Heart left ventricle (tissue), 16 donors: ENCODE measurements around the gene TTC3. TPM values are rescaled to one million over a fixed set of nuclear protein-coding genes. Genes with fewer than 3 reads are reported as not detected.
"Not testable (repeated sequence)": the region's sequence is repeated elsewhere in the genome, so short reads cannot be mapped to it uniquely, and the experiment has no call there.

ENCODE experiments used
- ATAC-seq, 4 donors: fragments of 200-7000 bp; cut with Tn5 transposase; one replicate each; pipeline ENCODE4 v1.9.1; 2020 to 2022; ENCODE audit warnings: moderate library complexity in 4 of 4, mild to moderate bottlenecking in 3 of 4, moderate number of reproducible peaks in 1 of 4
- DNase-seq, 5 donors: peaks; one replicate each; pipeline ENCODE4 v3.0.0-alpha.2; 2020
- H3K27ac ChIP-seq, 12 donors: fragments of 200-600 bp; sonication (generic) in 4 of 12; one replicate each; pipeline versions ENCODE4 v1.5.0 to v1.8.0; 2016 to 2022; ENCODE audit warnings: mild to moderate bottlenecking in 2 of 12
- H3K27me3 ChIP-seq, 9 donors: fragments of 200-600 bp; sonication (generic) in 2 of 9; one replicate each; pipeline versions ENCODE4 v1.5.1 to v1.8.0; 2016 to 2022; ENCODE audit warnings: mild to moderate bottlenecking in 3 of 9
- H3K36me3 ChIP-seq, 9 donors: fragments of 200-600 bp; sonication (generic) in 2 of 9; one replicate each; pipeline versions ENCODE4 v1.5.0 to v1.8.0; 2018 to 2022; ENCODE audit warnings: mild to moderate bottlenecking in 2 of 9
- H3K4me1 ChIP-seq, 12 donors: fragments of 200-600 bp; sonication (generic) in 4 of 12; one replicate each; pipeline versions ENCODE4 v1.5.0 to v1.8.0; 2016 to 2022; ENCODE audit warnings: mild to moderate bottlenecking in 3 of 12
- H3K4me3 ChIP-seq, 12 donors: fragments of 200-600 bp; sonication (generic) in 4 of 12; one replicate each; pipeline versions ENCODE4 v1.5.0 to v1.8.0; 2017 to 2022; ENCODE audit warnings: mild to moderate bottlenecking in 9 of 12, moderate library complexity in 4 of 12
- H3K9me3 ChIP-seq, 12 donors: fragments of 200-600 bp; sonication (generic) in 4 of 12; one replicate each; pipeline versions ENCODE4 v1.5.0 to v1.8.0; 2016 to 2022; ENCODE audit warnings: mild to moderate bottlenecking in 1 of 12
- POLR2A ChIP-seq, 2 donors: fragments of 450-650 bp; IDR thresholded peaks; one replicate each; pipeline ENCODE4 v1.6.1; 2017; ENCODE audit warnings: antibody characterized with exemption in 2 of 2, mild to moderate bottlenecking in 2 of 2, moderate library complexity in 2 of 2
- WGBS, 4 donors: extraction: QIAGEN DNeasy Blood & Tissue Kit in 2 of 4; methylation state at CpG; one replicate each; pipeline versions ENCODE4 v1.1.5 to v1.1.7; 2013 to 2018; 5-methylcytosine and 5-hydroxymethylcytosine counted together
- intact Hi-C, 10 donors: fragments of 100-400 bp; cut with DNase I; formaldehyde crosslinking; loops; one replicate each; pipeline versions ENCODE4 v1.11.1 to v1.14.2; 2022
- polyA plus RNA-seq, 2 donors: library from polyadenylated mRNA; stranded (reverse); fragments of 200-250 nt; gene quantifications; one replicate each; pipeline ENCODE4 v1.2.3, GENCODE V29; 2013
- total RNA-seq, 9 donors: library from RNA; depleted of rRNA in 2 of 9; stranded (reverse); fragments of >200 nt in 2 of 9; fragmentation: NEBNext Ultra II Directional in 3 of 9; extraction: Animal tissue kit (Norgen Biotek cat#: 25700) in 3 of 9; gene quantifications; one replicate each; pipeline versions ENCODE4 v1.1.0 to v1.2.4, GENCODE V29; 2016 to 2023
- TF ChIP-seq, protein P1 (sequence below), 12 donors: fragments of 200-600 bp; sonication (generic) in 4 of 12; IDR thresholded peaks; one replicate each; pipeline versions ENCODE4 v1.5.0 to v1.8.0; 2018 to 2022; ENCODE audit warnings: antibody characterized with exemption in 12 of 12, mild to moderate bottlenecking in 5 of 12
- donor health status: ischemic (EF 13 %, LVEDD 7.1; RV severe dilation, severe dysfunction).
- donor health status: healthy with polysubstance abuse.
- donor health status: DM: no; HTN: yes; CAD: no.
- donor health status: DM: no; HTN: no; CAD: no.
- donor health status: ischemic (EF 25% LVEDD 6.9; RV normal size, moderate dysfunction).
- donor health status: ischemic (EF 25% LVEDD 5.7; RV mildly dilated, moderate dysfunction).
- donor health status: healthy.
- donor health status: DM: yes; HTN: yes; CAD: no.
- donor health status: ischemic (EF 35%, LVEDD 5.7; RV mildly dilated, moderate dysfunction).
- donor health status: nonischemic (EF 11% LVEDD 7.7; RV severe dilation, severe dysfunction).
- donor health status: DM: yes; HTN: yes; CAD: no.
- donor health status: PGD.
- donor health status: ischemic (EF 29% LVEDD 5.4; RV normal size, mild dysfunction).
- donor health status: nonischemic (EF 23%, LVEDD 6.1; RV moderate dilation, normal function).

The TTC3 gene
- total and polyA plus RNA-seq, 11 donors, result 15.2 to 72.1 (median 44.5) TPM

DNA sequence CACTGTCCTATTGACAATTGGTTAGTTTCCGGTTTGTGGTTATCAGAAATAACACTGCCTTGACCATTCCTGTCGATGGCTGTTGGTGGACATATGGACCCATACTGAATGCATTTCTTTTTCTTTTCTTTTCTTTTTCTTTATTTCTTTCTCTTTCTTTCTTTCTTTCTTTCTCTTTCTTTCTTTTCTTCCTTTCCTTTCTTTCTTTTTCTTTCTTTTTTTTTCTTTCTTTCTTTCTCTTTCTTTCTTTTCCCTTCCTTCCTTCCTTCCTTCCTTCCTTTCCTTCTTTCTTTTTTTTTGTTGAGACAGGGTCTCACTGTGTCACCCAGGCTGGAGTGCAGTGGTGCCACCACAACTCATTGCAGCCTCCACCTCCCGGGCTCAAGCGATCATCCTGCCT is 42.2 kb upstream of the TTC3 start:
- H3K36me3 ChIP-seq, result no peaks in the 10 kb centered on the region
- no peak for DNase-seq
- H3K27ac ChIP-seq, result no peak overlapping the region
- H3K4me1 ChIP-seq, result no peaks in the 10 kb centered on the region
- H3K9me3 ChIP-seq, result no peaks in the 10 kb centered on the region
- H3K4me3 ChIP-seq, result no peak overlapping the region
- intact Hi-C loops, result no loop called here
- peaks cover 0 to 10% (median 0%) of the 10 kb centered on the region in 9 donors for H3K27me3 ChIP-seq
- TF ChIP-seq, protein P1, sequence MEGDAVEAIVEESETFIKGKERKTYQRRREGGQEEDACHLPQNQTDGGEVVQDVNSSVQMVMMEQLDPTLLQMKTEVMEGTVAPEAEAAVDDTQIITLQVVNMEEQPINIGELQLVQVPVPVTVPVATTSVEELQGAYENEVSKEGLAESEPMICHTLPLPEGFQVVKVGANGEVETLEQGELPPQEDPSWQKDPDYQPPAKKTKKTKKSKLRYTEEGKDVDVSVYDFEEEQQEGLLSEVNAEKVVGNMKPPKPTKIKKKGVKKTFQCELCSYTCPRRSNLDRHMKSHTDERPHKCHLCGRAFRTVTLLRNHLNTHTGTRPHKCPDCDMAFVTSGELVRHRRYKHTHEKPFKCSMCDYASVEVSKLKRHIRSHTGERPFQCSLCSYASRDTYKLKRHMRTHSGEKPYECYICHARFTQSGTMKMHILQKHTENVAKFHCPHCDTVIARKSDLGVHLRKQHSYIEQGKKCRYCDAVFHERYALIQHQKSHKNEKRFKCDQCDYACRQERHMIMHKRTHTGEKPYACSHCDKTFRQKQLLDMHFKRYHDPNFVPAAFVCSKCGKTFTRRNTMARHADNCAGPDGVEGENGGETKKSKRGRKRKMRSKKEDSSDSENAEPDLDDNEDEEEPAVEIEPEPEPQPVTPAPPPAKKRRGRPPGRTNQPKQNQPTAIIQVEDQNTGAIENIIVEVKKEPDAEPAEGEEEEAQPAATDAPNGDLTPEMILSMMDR (IDR thresholded peaks at IDR 0.05), result no peak
- no peak for TF ChIP-seq POLR2A (IDR thresholded peaks at IDR 0.05)
- no peak for ATAC-seq
- 89 to 95% (median 92%) methylated on average over 4 of the region's 4 CpGs for WGBS, 4 donors

DNA sequence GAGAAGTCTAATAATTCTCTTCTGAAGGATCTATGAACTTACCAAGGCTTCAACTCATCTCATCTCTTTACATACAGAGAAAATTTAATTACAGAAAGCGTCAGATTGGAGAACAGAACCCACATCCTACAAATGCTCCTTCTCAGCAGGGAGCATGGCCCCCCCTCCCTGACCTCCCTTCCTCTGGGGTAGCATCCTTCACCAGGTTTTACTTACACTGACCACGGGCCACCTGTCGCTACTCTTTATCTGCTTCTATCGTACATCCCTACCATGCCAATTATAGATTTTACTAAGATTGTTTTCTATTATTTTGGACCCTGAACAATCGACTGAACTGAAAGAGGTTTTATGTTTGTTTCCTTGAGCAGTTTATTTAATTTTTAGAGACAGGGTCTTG is 40.8 kb upstream of the TTC3 start:
- 82 to 90% (median 86%) methylated on average over 5 of the region's 5 CpGs for WGBS, 4 donors

DNA sequence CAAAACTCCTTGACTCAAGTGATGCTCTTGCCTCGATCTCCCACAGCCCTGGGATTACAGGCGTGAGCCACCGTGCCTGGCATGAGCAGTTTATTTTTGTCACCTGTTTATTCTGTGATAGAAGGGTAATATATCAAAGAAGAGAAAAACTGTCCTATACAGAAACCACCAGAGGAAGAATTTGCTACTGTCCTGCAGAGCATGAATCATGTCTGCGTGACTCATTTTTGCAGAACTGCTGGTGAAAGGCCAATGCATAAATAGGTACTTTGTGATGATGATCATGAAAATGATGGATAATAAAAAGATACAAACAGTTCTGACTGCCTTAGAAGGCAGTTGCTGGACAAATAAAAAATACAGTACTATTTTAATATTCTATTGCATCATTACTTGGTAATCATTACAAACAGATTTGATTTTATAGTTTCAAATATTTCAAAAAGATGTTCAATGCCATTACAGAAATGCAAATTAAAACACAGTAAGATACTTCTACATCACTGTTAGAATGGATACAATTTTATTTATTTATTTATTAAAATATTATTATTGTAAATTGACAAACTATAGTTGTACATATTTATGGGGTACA is 40.1 kb upstream of the TTC3 start:
- 75 to 87% (median 84%) methylated on average over 4 of the region's 4 CpGs for WGBS, 4 donors

More for the DNA sequence above, 40.8 kb upstream of the TTC3 start:
- DNase-seq (no peak), ATAC-seq (no peak)
- intact Hi-C loops, result no loop called here
- Histone ChIP-seq H3K36me3 (no peaks in the 10 kb centered on the region), H3K4me1 (no peaks in the 10 kb centered on the region), H3K4me3 (no peak overlapping the region), H3K27me3 (peaks cover 0 to 3% (median 0%) of the 10 kb centered on the region in 9 donors), H3K27ac (no peak overlapping the region), H3K9me3 (no peaks in the 10 kb centered on the region)
- no peak for TF ChIP-seq POLR2A (IDR thresholded peaks at IDR 0.05)
- TF ChIP-seq, protein P1 (IDR thresholded peaks at IDR 0.05), result no peak

GRCh38 chr21:37034394-37034793 is 38.7 kb upstream of the TTC3 start:
- H3K9me3 ChIP-seq, intact Hi-C loops, H3K4me3 ChIP-seq, H3K4me1 ChIP-seq, DNase-seq, ATAC-seq, H3K36me3 ChIP-seq, H3K27me3 ChIP-seq, H3K27ac ChIP-seq: not testable (repeated sequence)
- WGBS, 4 donors, result 81 to 88% (median 85%) methylated on average over 4 of the region's 4 CpGs

More for the DNA sequence above, 40.1 kb upstream of the TTC3 start:
- intact Hi-C loops, result no loop called here
- TF ChIP-seq, protein P1 (IDR thresholded peaks at IDR 0.05), result no peak
- no peak for TF ChIP-seq POLR2A (IDR thresholded peaks at IDR 0.05)
- H3K4me1 ChIP-seq, result no peaks in the 10 kb centered on the region
- ATAC-seq, result no peak
- H3K27ac ChIP-seq, result no peak overlapping the region
- DNase-seq, result no peak
- no peaks in the 10 kb centered on the region for H3K9me3 ChIP-seq
- H3K4me3 ChIP-seq, result no peak overlapping the region
- H3K27me3 ChIP-seq, result peaks cover 0 to 3% (median 0%) of the 10 kb centered on the region in 9 donors
- H3K36me3 ChIP-seq, result no peaks in the 10 kb centered on the region

- ATAC-seq, result no peak
- DNase-seq, result no peak
- H3K4me1 ChIP-seq, result no peaks in the 10 kb centered on the region
- intact Hi-C loops, result no loop called here
- no peaks in the 10 kb centered on the region for H3K36me3 ChIP-seq
- no peak overlapping the region for H3K27ac ChIP-seq
- no peak overlapping the region for H3K4me3 ChIP-seq
- 89 to 92% (median 90%) methylated on average over 4 of the region's 4 CpGs for WGBS, 4 donors
- H3K27me3 ChIP-seq, result peaks cover 0 to 3% (median 0%) of the 10 kb centered on the region in 9 donors
- H3K9me3 ChIP-seq, result no peaks in the 10 kb centered on the region
- TF ChIP-seq POLR2A (IDR thresholded peaks at IDR 0.05), result no peak
- TF ChIP-seq, protein P1 (IDR thresholded peaks at IDR 0.05), result no peak
These were observed 36.9 kb upstream of the TTC3 start for GRCh38 chr21:37036177-37036576.
